GM18508 (cell line): ENCODE data around the gene PINK1.

Experiments used
- ATAC-seq: cut with Tn5 transposase; IDR thresholded peaks from one replicate; pipeline ENCODE4 v1.9.1; 2021; ENCODE audit warnings: moderate number of reproducible peaks; ENCODE audit not compliant: insufficient read depth, unreplicated experiment

PINK1 gene

DNA sequence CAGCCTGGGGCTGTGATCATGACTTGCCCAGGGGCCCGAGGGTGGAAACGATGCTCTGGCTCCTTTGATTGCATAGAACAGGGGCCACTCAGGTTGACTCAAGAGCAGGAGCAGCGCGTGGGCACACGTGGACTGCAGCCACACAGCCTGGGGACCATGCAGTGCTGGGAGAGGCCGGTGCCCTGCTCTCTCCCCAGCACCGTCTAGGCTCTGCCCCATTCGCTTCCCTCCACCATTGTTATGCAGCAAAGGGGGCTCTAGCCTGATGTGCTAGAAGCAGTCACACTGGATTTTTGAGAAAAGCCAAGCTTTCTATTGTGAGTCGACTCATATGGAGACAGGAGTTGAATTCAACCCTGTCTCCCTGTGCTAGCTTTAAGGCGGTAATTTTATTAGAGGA, 8.7 kb downstream of the PINK1 start:
- no peak for ATAC-seq

DNA sequence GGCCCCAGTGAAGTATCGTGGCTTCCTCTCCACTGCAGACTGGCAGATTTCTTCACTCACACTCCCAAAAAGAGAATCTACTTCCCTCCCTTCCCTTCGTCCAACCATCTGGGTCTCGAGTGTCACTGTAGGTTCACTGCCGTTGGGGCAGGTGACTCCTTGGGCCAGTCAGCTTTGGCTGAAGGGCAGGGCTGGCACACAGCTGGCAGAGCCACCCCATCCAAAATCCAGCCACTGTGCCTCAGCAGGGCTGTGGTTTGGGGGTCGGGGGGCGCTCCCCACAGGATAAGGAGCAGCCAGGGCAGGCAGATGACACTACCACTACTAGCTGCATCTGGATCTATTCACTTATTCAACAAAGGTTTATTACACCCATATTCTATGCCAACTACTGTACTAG, 9.8 kb downstream of the PINK1 start:
- ATAC-seq, result no peak

DNA sequence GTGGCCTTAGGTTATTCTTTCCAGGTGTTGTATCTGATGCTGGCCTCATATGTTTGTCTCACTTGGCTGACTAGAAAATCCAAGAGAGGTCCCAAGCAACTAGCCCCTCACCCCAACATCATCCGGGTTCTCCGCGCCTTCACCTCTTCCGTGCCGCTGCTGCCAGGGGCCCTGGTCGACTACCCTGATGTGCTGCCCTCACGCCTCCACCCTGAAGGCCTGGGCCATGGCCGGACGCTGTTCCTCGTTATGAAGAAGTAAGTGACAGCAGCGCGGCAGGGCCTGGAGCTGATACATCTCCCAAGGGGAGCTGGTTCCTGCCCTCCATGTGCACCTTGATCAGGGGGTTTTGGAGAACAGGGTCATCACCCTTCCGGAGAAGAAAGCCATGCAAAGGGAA, 11.2 kb downstream of the PINK1 start:
- ATAC-seq, result no peak

DNA sequence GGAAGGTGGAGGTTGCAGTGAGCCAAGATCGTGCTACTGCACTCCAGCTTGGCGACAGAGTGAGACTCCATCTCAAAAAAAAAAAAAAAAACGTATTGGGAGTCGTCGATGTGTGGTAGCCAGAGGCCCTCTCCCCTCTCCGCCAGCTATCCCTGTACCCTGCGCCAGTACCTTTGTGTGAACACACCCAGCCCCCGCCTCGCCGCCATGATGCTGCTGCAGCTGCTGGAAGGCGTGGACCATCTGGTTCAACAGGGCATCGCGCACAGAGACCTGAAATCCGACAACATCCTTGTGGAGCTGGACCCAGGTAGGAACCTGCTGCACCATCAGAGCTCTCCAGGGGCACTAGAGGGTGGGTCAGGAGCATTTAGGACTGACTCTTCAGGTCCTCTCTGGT, 12.2 kb downstream of the PINK1 start:
- ATAC-seq, result no peak

DNA sequence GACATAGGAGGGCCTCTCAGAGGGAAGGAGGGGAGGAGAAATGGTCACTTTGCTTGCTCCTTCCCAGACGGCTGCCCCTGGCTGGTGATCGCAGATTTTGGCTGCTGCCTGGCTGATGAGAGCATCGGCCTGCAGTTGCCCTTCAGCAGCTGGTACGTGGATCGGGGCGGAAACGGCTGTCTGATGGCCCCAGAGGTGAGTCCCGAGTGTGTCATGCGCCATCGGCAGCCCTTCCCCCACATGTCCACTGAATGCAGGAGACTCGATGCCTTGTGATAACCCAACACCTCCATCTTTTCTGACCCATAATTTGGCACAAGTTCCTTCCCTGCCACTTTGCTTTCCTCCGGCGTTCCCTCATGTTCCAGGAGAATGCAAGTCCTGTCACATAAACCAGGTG, 15.2 kb downstream of the PINK1 start:
- no peak for ATAC-seq

DNA sequence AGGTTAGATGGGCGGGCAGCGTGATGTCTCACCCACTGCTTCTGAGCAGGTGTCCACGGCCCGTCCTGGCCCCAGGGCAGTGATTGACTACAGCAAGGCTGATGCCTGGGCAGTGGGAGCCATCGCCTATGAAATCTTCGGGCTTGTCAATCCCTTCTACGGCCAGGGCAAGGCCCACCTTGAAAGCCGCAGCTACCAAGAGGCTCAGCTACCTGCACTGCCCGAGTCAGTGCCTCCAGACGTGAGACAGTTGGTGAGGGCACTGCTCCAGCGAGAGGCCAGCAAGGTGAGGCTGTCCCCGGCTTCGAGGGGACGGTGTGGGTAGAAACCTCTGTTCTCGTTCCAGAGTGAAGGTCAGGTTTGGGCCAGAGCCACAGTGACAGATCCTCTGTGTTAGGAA, 15.7 kb downstream of the PINK1 start:
- ATAC-seq, result no peak

DNA sequence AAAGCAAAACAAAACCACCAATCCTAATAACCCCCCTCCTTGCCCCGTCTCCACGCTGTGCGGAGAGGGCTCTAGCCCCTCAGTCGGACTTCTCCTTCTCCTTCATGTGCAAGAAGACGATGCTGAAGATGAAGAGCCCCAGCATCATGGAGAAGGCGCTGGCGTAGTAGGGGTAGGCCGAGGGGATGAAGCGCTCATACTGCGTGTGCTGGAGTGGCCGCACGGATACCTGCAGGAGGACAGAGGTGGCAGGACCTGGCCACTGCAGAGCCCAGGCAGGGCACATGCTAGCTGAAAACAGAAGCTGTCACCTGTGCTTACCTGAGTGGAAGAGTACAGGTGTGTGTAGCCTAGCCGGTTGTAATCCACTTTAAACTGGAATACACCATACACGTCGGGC, 19.0 kb downstream of the PINK1 start:
- ATAC-seq, result no peak

DNA sequence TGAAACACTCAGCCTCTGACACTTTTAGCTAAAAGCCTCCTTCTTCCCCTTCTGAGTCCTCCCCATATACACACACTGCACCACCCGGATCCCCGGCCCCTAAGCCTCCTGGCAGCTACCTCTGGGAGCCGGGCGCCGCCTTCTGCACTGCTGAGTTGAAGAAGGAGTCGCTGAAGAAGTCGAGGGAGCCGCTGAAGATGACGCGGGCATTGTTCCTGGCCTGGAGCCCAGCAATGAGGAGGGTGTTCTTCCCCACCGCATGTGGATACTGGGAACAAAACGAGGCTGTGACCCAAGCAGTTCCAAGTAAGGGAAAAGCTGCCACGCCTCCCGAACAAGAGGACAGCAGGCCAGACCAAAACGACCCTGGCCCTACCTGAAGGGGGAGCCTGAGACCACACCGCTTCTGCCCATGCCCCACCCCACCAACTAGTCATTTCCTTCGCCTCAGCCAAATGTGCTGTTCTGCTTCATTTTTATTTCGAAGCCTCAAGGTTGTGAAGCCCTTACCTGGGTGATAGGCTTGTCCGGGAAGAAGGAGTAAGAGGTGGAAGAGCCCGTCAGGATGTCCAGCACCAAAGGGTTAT, 20.9 kb downstream of the PINK1 start:
- no peak for ATAC-seq

DNA sequence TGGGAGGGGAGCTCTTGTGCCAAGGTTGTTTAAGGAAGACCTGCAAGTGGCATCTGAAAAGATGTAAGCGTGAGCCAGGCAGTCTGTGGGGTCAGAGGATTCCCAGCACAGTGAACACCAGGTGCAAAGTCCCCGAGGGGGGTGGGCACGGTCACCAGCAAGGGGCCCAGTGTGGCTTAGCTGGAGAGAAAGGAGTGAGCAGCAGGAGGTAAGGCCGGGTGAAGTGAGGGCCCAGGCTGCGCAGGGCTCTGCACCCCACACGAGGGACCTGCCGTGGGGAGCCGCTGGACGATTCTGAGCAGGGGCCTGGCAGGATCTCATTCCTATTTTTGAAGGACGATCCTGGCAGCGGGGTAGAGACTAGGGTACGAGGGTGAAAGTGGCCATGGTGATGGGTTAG, 23.8 kb downstream of the PINK1 start:
- ATAC-seq, result no peak

DNA sequence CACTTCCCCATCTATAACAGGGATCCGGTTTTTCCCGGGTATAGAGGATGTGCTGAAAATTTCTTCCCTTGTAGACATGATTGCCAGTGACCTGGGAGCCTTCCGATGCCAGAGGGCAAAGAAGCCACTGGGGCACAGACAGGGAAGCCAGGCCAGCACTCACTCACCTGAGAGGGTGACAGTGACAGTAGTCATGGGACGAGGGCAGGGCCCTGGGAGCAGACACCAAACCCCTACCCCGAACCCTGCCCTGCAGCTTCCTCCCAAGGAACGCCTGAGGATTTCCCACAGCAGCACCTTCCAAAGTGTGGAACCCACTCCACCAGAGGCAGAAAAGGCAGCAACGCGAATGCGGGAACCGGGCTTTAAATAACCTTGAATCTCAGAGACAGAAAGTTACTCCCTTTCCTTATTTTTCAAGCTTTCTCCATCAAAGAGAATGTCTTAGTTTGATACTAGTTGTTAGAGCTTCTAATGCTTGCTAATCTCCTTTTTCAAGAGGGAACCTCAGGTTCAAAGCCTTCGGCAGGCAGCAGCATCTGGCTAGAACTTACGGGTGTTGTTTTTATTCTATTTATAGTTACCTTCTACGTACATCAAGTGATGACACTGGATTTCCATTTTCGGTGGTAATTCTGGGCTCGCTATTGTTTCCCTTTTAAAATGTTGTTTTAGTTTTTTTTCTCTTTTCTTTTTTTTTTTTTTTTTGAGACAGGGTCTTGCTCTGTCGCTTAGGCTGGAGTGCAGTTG, 25.1 kb downstream of the PINK1 start:
- ATAC-seq, result no peak

DNA sequence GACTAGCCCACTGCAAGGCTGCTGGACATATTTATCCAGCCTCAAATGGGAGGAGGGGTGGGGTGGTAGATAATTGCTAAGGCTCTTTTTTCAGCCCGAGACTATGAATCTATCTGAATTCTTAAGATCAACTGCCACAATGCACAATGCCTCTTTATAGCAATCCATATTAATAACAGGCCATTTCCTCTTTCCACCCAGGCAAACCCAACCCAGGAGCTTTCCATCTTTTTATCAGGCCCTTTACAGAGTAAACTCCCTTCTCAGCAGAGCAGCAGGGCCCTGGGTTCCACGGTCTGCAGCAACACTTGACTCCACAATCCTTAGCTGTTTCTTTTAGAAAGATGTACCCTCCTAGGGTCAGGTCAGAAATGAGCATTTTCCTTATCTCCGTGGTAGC, 27.1 kb downstream of the PINK1 start:
- ATAC-seq, result no peak

DNA sequence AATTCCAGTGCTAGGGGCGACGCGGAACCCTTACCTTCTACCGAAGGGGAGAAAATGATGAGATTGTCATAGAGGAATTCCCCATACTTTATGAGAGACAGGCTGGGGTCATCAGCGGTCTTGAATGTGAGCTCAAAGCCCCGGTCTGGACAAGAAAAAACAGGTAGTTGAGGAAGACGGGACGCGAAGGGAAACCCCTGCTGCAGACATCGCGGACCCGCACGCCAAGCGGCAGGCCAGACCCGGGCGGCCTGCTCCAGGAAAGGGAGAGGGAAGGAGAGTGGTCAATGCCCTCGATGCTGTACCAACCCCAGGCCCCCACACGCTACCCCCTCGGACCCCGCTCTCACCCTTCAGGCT, 27.6 kb downstream of the PINK1 start:
- ATAC-seq, result no peak

DNA sequence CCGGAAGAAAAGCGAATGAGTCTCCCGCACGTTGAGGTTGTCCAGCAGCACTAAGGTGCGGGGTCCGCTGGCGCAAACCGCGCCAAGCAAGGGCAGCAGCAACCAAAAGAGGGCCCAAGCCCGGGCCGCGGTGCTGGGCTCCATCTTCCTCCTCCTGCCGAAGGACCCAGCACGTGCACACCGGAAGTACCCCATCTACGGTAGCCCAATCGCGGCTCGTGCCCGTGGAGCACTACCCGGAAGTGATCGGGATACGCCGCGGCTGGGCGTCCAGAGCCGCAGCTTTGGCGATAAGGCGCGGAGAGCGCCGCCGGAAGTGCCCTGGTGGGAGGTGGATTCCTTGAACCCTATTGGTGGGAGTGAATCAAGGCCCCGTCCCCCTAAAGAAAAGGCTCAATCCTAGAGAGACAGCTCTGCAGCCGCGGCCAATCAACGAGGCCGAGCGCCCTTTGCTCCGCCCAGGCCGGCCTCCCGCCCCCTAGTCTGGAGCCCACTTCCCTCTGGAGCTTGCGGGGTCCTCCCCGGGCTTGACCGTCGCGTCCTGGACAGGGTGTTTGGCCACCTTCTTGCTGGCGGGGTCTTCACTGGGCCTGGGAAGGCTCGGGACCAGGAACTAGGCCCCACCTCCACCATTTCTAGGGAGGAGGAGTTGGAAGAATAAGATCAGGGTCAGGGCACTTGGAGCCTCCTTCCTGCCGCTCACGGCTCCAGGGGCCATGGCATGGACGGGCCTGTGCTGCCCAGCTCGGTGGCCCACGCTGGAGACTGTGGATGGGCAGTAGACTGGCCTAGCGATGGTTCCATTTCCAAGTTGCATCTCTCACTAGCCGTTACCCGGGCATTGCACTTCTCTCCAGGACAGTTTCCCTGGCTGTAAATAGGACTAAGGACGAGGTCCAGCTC, 28.2 kb downstream of the PINK1 start, which contains the start of gene DDOST:
Gene DDOST (minus strand): TSS at position 163 of the 903 bp plus-strand sequence. CDS start 19 bp downstream, at position 144.
- ATAC-seq, result peak; percentile 86

DNA sequence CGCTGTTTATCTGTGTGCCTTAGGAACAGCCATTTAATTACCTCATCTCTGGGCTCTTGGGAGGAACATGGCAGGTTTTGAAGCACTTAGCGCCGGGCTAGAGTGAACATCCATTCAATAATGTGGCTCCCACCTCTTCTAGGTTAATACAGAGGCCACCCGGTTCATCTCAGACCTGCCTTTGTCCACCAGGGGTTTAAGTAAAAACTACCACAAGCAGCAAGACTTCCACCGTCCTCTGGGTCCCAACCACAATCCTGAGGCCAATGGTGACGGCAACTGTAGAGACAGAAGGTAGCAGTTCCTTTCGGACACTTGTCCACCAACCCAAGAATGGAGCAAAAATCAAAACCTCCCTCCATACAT, 28.8 kb downstream of the PINK1 start:
- ATAC-seq, result no peak

DNA sequence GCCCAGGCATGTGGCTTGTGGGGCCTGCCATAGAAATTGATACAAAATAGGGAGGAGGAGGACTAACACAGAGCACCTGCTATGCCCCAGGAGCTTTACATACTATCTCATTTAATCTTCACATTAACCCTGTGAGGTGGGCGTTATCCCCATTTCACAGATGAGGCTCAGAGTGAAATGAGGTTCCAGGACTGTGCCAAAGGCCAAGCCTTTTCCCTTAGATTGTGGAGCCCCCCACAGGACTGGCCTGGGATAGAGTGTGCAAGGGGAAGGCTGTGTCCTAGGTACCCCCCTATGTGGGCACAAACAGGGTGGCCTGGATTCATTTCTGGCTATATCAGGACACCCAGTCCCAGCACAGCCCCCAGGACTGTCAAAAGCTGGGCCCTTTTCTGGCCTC, 30.1 kb downstream of the PINK1 start:
- no peak for ATAC-seq

DNA sequence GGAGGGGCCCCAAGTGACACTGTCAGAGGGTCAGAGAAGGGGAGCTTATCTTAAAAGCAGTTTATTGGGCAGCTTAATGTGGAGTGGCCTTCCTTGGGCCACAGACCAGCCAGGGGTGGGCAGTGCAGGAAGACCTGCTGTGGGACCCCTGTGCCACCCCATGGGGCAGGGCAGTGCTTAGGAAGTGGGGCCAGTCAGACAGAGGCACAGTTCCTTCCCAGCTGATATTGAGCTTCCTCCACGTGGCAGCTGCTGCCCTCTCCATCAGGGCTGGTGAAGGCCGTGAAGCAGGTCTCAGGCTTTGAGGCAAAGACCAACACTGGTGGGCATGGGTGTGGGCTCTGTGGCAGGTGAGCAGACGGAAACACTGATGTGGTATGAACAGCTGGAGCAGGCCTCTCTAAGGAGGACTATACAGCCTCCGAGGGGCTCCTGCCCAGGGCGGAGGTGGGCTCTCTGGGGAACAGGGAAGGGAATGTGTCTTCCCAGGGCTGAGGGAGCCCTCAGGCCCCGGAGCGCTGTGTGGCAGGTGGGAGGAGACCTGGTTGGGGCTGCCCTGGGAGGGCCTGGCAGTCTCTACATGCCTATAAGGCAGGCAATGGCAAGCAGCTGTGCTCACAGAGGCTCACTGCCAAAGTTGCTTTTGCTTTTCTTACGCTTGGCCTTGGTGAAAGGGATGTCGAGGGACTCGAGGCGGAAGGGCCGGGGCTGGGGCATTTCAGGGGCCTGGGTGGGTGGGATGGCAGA, 30.9 kb downstream of the PINK1 start:
- no peak for ATAC-seq

DNA sequence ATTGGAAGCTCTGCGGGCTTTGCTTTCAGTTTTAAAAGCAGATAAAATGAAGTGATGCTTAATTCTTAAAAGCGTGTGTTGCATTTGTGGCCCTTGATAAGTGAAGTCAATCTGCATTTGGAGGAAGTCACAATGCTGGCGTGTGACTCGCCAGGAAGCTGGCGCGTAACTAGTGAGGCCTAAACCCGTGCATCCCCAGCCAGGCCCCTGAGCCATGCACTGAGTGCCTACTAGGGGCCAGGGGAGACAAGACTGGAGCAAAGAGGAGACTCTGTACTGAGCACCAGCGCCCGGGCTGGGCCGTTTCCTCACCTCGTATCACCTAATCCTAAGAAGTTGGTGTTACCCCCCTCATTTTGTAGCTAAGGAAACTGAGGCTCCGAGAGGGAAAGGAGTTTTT, 32.5 kb downstream of the PINK1 start:
- no peak for ATAC-seq

DNA sequence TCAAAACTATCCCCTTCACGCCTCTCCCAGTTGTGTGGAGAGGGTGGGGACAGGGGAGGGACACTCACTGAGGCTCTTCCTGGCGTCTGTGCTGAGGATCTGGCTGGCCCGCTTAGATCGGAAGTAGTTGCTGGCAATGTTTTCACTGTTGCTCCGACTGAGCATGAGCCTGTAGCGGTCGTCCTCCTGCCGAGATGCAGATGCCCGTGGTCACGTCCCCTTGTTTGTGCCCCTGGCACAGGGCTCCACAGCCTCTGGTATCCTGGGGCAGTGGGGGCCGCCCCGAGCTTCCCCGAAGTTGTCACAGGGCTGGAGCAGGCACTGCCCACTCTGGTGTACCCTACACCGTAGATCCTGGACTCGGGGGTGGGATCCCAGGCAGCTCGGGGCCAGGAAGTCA, 32.9 kb downstream of the PINK1 start:
- no peak for ATAC-seq

DNA sequence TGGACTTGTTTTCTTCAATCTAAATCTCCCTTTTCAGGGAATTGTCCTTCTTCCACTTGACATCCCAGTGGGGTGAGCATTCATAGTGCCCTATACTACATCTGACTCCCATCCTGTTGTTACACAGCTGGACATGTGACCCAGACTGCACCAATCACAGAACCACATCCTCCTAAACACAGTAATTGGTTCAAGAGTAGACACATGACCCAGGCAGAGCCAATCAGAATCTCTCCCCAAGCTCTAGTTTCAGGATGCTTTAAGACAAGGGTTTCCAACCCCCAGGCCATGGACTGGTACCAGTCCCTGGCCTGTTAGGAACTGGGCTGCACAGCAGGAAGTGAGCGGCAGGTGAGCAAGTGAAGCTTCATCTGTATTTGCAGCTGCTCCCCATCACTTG, 33.5 kb downstream of the PINK1 start:
- no peak for ATAC-seq

DNA sequence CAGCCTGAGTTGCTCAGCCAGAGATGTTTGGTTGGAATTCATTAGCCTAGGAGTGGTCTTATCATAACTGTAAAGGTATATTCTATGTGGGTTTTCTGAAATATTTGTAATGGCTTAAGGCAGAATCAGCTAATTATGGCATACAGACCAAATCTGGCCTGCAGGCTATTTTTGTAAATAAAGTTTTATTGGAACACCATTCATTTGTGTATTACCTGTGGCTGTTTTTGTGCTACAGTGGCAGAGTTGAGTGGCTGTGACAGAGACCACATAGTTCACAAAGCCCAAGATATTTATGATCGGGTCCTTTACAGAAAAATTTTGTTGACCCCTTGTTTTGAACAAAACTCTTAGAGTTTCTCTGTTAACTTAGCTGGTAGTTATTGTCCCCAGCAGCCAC, 35.3 kb downstream of the PINK1 start:
- ATAC-seq, result no peak

DNA sequence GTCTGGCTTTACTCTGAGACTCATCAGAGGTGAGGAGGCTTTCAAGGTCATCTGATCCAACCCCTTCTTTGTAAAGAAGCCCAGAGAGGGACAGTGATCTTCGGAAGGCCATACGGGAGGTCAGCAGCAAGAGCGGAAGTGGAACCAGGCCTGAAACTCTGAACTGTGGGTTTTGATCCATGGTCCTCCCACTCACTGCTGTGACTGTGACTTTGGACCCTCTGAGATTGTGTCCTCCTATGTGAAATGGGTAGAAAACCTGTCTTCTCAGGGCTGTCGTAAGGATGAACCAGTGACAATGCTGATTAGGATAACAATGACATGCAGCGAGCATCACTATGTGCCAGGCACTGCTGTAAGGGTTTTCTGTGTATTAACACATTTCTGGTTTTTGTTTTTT, 37.7 kb downstream of the PINK1 start:
- no peak for ATAC-seq
